GM12874 (cell line): ENCODE measurements around the gene PABPN1.
A peak's percentile ranks its signal among the peaks of the same experiment; 100 is the strongest.

Source experiments
- CTCF ChIP-seq: IDR thresholded peaks from 2 replicates; pipeline ENCODE4 v1.5.1; 2011; ENCODE audit warnings: low read depth, mild to moderate bottlenecking, control low read depth, low read length, moderate library complexity; ENCODE audit not compliant: insufficient read depth

Gene PABPN1

GRCh38 chr14:23326491-23327332 lies 5.5 kb downstream of the PABPN1 start:
- no peak for TF ChIP-seq CTCF

DNA sequence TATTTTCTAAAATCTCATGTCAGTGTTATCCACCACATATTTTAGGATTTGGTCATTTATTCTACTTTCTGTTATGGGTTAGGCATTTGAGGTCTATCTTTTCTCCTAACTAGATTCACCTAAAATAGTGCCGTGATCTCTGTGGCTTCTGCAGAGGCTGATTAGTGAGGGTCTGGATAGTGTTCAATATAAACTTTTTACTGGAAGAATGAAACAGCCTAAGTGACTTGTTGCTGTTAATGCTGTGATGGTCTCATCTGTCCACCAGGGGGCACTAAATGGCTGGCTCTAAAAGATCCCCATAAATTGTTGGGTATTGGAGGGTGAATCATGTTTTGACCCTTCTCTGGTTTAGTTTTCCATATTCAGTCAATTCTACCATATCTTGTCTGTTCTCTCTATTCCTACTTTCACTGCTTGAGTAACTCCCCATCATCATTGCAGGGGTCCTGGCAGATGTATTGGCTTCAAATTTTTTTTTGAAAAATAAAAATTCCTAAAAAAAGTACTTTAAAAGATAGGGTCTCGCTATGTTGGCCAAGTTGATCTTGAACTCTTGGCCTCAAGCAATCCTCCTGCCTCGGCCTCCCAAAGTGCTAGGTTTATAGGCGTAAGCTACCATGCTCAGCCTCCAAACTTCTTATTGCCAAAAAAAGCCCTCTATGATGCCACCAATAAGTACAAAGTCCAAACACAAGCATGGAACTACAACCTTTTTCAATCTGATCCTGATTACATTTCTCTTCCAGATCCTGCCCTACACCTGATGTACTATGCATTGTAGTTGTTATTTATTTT lies 6.9 kb downstream of the PABPN1 start:
- TF ChIP-seq CTCF, result peak; percentile 78

DNA sequence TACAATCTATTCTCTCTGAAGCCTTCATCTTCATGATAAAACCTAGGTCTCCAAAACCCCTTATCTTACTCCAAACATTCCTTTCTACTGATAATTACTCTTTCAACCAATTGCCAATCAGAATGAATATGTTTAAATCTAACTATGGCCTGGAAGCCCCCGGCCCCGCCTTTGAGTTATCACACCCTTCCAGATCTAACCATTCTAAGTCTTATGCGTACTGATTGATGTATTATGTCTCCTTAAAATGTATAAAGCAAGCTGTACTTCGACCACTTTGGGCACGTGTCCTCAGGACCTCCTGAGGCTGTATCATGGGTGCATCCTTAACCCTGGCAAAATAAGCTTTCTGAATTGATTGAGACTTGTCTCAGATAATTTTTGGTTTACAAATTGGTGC lies 14.4 kb downstream of the PABPN1 start:
- TF ChIP-seq CTCF, result no peak

DNA sequence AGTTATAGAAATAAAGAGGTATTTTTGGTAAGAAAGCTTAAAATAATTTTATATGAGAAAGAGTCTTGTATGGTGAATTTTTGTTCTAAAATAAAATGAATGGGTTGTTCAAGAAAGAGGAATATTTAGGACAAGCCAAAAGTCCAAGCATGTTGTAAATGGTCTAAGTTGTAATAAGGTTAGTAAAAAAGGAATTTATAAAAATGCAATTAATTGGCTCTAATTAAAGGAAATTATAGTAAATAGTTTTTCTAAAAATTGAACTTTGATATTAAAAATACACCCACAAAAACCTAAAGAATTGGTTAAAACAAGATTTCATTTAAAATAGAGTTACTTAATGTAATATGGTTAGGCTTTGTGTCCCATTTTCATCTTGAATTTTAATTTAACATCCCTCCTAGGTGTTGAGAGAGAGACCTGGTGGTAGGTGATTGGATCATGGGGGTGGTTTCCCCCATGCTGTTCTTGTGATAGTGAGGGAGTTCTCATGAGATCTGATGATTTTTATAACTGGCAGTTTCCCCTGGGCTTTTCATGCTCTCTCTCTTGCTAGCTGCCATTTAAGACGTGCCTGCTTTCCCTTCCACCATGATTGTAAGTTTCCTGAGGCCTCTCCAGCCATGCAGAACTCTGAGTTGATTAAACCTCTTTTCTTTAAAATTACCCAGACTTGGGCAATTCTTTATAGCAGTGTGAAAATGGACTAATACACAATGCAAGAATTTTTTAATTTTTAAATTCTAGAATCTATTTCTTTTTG lies 18.4 kb downstream of the PABPN1 start:
- no peak for TF ChIP-seq CTCF

DNA sequence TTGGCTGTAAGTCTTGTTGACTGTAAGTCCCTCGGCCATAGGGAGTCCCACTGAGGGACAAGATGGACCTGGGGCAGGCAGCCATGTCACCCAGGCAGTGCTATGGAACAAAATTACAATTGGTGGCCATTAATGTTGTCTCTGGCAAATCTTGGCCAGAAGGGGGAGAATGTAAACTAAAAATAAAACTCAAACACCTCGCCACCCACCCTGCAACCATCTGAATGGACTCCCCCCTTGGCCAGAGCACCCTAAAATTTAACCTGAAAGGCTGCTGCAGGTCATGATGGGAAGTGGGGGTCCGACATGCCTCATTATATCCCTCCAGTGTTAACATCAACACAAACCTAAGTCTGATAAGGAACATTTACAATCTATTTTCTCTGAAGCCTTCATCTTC lies 23.2 kb downstream of the PABPN1 start:
- no peak for TF ChIP-seq CTCF

DNA sequence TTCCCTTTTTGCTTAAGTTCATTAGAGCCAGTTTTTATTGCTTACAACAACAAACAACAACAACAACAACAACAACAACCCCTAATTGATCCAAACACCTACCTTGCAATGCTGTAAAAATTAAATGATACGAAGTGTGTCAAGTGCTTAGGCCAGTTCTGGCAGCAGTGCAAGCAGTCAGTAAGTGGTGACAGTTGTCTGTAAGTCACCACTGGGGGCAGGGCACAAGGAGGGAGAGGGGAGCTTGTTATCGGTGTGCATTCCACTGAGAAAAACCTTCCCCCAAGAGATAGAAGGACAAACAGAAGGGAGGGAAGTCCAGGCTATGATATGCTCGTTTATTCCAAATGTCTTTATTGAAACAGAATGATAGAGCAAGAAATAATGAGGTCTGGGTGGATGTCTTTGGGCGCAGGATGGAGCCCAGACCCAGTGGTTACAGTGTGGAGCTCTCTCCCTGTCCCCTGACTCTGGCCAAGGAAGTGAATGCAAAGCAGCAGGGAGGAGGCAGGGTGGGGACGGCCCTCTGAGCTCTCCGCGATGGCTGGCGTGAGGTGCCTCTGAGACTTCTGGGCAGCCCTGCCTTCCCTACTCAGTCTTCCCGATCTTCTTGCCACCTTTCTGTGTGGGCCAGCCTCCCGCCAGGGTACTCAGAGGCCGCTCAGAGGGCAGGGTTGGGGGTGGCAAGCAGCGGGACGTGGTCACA lies 24.9 kb downstream of the PABPN1 start:
- TF ChIP-seq CTCF, result no peak
